Measurements from ENCODE around the gene NUDCD3.

GRCh38 chr7:44391746-44392617 lies 98.5 kb downstream of the NUDCD3 start:
- TF ChIP-seq, protein P1, sequence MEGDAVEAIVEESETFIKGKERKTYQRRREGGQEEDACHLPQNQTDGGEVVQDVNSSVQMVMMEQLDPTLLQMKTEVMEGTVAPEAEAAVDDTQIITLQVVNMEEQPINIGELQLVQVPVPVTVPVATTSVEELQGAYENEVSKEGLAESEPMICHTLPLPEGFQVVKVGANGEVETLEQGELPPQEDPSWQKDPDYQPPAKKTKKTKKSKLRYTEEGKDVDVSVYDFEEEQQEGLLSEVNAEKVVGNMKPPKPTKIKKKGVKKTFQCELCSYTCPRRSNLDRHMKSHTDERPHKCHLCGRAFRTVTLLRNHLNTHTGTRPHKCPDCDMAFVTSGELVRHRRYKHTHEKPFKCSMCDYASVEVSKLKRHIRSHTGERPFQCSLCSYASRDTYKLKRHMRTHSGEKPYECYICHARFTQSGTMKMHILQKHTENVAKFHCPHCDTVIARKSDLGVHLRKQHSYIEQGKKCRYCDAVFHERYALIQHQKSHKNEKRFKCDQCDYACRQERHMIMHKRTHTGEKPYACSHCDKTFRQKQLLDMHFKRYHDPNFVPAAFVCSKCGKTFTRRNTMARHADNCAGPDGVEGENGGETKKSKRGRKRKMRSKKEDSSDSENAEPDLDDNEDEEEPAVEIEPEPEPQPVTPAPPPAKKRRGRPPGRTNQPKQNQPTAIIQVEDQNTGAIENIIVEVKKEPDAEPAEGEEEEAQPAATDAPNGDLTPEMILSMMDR (IDR thresholded peaks at IDR 0.05; ENCODE audit: low read depth, low read length, poor library complexity, severe bottlenecking): no peak
- no peak for TF ChIP-seq EZH2phosphoT487 (IDR thresholded peaks at IDR 0.05; ENCODE audit: borderline replicate concordance, low read length)
